Measurements from ENCODE around the gene CMYA5. TPM values are rescaled to one million over a fixed set of nuclear protein-coding genes. Genes with fewer than 3 reads are reported as not detected.
"Not testable (repeated sequence)": the region's sequence is repeated elsewhere in the genome, so short reads cannot be mapped to it uniquely, and the experiment has no call there.

Gene CMYA5
- total RNA-seq, 6 experiments from 2014 or later, result 0.31 to 0.87 (median 0.43) TPM

DNA sequence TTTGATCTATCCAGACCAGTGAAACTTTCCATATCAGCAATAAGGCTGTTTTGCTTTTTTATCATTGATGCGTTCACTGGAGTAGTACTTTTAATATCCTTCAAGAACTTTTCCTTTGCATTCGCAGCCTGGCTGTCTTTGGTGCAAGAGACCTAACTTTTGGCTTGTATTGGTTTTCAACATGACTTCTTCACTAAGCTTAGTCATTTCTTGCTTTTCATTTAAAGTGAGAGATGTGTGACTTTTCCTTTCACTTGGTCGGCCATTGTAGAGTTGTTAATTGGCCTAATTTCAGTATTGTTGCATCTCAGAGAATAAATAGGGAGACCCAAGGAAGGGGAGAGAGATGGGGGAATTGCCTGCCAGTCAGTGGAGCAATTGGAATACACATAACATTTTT lies 26.4 kb upstream of the CMYA5 start:
- H3K9me3 Mint-ChIP-seq, result no peaks in the 10 kb centered on the region
- TF ChIP-seq, protein P1, sequence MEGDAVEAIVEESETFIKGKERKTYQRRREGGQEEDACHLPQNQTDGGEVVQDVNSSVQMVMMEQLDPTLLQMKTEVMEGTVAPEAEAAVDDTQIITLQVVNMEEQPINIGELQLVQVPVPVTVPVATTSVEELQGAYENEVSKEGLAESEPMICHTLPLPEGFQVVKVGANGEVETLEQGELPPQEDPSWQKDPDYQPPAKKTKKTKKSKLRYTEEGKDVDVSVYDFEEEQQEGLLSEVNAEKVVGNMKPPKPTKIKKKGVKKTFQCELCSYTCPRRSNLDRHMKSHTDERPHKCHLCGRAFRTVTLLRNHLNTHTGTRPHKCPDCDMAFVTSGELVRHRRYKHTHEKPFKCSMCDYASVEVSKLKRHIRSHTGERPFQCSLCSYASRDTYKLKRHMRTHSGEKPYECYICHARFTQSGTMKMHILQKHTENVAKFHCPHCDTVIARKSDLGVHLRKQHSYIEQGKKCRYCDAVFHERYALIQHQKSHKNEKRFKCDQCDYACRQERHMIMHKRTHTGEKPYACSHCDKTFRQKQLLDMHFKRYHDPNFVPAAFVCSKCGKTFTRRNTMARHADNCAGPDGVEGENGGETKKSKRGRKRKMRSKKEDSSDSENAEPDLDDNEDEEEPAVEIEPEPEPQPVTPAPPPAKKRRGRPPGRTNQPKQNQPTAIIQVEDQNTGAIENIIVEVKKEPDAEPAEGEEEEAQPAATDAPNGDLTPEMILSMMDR (IDR thresholded peaks at IDR 0.05), result no peak
- H3K4me3 Mint-ChIP-seq, result no peak overlapping the region

DNA sequence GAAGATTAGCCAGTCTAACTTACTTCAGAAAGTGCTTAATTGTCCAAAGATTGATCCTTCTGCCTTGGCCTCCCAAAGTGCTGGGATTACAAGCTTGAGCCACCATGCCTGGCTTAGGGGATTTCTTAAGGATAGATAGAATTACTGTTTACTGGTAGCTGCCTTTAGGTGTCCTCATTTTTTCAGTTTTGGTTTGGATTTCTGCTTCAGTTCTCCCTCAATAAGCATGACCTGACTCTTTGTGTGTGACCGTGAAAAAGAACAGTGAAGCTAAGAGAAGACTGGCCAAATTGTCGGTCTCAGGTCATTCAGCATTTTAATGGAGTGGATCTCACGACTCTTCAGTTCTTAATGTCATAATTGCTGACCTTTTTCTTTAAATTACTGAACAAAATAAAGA lies 22.9 kb upstream of the CMYA5 start:
- Mint-ChIP-seq H3K9me3 (no peaks in the 10 kb centered on the region), H3K27me3 (ENCODE audit: insufficient read depth) (no peaks in the 10 kb centered on the region), H3K4me3 (no peak overlapping the region), H3K27ac (no peak overlapping the region), H3K4me1 (ENCODE audit: low read depth) (no peaks in the 10 kb centered on the region), H3K36me3 (ENCODE audit: low read depth) (peaks cover 23% of the 10 kb centered on the region)
- TF ChIP-seq, protein P1 (IDR thresholded peaks at IDR 0.05), result no peak
- no peak for DNase-seq

More for the DNA sequence above, 26.4 kb upstream of the CMYA5 start:
- H3K36me3 Mint-ChIP-seq (ENCODE audit: low read depth), result peaks cover 21% of the 10 kb centered on the region
- H3K4me1 Mint-ChIP-seq (ENCODE audit: low read depth), result no peaks in the 10 kb centered on the region
- no peak overlapping the region for H3K27ac Mint-ChIP-seq
- no peaks in the 10 kb centered on the region for H3K27me3 Mint-ChIP-seq (ENCODE audit: insufficient read depth)
- no peak for DNase-seq

DNA sequence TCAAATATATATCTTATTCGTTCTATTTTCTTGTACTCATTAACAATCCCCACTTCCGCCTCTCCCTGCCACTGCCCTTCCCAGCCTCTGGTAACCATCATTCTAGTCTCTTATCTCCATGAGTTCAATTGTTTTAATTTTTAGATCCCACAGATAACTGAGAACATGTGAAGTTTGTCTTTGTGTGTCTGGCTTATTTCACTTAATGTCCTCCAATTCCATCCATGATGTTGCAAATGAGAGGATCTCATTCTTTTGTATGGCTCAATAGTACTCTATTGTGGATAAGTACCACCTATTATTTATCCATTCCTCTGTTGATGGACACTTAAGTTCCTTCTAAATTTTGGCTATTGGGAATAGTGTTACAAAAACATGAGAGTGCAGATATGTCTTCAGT lies 17.2 kb upstream of the CMYA5 start:
- H3K36me3 Mint-ChIP-seq (ENCODE audit: low read depth), result peaks cover 21% of the 10 kb centered on the region
- H3K27me3 Mint-ChIP-seq (ENCODE audit: insufficient read depth), result no peaks in the 10 kb centered on the region; the same call in 1 of the 2 replicates
- no peak for DNase-seq
- H3K9me3 Mint-ChIP-seq, result no peaks in the 10 kb centered on the region
- H3K27ac Mint-ChIP-seq, result no peak overlapping the region
- no peaks in the 10 kb centered on the region for H3K4me1 Mint-ChIP-seq (ENCODE audit: low read depth)
- TF ChIP-seq, protein P1 (IDR thresholded peaks at IDR 0.05), result no peak
- H3K4me3 Mint-ChIP-seq, result no peak overlapping the region

DNA sequence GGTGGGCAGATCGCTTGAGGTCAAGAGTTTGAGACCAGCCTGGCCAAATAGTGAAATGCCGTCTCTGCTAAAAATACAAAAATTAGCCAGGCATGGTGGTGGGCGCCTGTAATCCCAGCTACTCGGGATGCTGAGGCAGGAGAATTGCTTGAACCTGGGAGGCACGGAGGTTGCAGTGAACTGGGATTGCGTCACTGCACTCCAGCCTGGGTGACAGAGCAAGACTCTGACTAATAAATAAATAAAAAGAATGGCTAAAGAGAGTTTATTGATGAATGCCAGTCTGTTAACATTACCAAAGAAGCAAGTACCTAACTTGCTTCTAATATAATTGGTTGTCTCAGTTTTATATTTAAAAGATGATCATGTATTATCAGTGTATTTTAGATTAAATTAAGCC lies 13.3 kb upstream of the CMYA5 start:
- not testable (repeated sequence) for H3K4me1 Mint-ChIP-seq (ENCODE audit: low read depth); H3K27me3 Mint-ChIP-seq (ENCODE audit: insufficient read depth); H3K9me3 Mint-ChIP-seq; H3K4me3 Mint-ChIP-seq; DNase-seq; H3K27ac Mint-ChIP-seq
- H3K36me3 Mint-ChIP-seq (ENCODE audit: low read depth), result peaks cover 18% of the 10 kb centered on the region

DNA sequence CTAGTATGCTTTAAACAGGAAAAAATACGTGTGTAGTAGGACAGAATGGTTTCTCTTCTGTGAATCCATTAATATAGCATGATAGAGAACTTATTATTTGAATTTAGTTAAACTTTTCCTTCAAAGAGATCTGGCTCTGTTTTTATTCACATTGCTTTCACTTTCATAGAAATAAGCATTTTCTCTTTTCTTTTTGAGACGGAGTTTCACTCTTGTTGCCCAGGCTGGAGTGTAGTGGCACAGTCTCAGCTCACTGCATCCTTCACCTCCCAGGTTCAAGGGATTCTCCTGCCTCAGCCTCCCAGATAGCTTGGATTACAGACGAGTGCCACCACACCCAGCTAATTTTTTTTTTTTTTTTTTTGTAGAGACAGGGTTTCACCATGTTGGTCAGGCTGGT lies 7.5 kb upstream of the CMYA5 start:
- not testable (repeated sequence) for H3K27ac Mint-ChIP-seq; DNase-seq; H3K9me3 Mint-ChIP-seq; H3K27me3 Mint-ChIP-seq (ENCODE audit: insufficient read depth); H3K4me3 Mint-ChIP-seq
- H3K4me1 Mint-ChIP-seq (ENCODE audit: low read depth), result peaks cover 24% of the 10 kb centered on the region
- peaks cover 21% of the 10 kb centered on the region for H3K36me3 Mint-ChIP-seq (ENCODE audit: low read depth)

DNA sequence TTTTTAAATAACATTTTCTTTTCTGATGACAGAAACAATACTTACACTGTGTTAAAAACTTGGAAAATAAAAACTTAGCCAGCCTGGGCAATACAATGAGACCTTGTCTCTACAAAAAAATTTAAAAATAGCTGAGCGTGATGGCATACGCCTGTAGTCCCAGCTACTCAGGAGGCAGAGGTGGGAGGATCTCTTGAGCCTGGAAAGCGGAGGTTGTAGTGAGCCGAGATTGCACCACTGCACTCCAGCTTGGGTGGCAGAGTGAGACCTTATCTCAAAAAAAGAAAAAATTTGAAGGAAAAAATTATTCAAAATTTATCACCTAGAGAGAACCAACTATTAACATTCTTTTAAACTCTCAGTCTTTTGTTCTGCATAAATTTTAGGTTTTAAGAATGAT lies 4.9 kb upstream of the CMYA5 start:
- no peak overlapping the region for H3K27ac Mint-ChIP-seq
- DNase-seq, result no peak
- no peaks in the 10 kb centered on the region for H3K9me3 Mint-ChIP-seq
- no peak overlapping the region for H3K4me3 Mint-ChIP-seq
- TF ChIP-seq, protein P1 (IDR thresholded peaks at IDR 0.05), result no peak
- H3K36me3 Mint-ChIP-seq (ENCODE audit: low read depth), result peaks cover 32% of the 10 kb centered on the region
- H3K27me3 Mint-ChIP-seq (ENCODE audit: insufficient read depth), result no peaks in the 10 kb centered on the region
- H3K4me1 Mint-ChIP-seq (ENCODE audit: low read depth), result peaks cover 45% of the 10 kb centered on the region

DNA sequence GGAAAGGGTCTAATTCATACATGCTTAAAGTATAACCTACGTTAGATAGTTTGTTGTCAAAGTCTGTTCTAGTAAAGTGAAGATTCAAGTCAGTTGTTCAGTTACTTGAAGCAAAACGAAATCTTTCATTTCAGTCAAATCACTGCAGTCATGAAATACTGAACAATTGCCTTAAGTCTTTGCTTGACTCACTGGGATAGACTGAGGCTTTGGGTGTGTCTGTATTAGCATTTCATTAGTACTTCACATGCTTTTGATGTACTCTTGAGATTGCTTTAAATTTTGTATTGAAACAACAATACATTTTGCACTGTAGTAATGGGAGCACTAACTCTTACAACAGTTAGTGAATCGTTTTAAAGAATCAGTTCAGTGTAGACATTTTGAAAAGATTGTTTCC lies 4.0 kb upstream of the CMYA5 start:
- TF ChIP-seq, protein P1 (IDR thresholded peaks at IDR 0.05), result no peak
- Mint-ChIP-seq H3K27me3 (ENCODE audit: insufficient read depth) (no peaks in the 10 kb centered on the region), H3K36me3 (ENCODE audit: low read depth) (peaks cover 32% of the 10 kb centered on the region), H3K4me3 (peak overlapping the region; percentile 46; the same call in 1 of the 2 replicates), H3K9me3 (no peaks in the 10 kb centered on the region), H3K4me1 (ENCODE audit: low read depth) (peaks cover 54% of the 10 kb centered on the region), H3K27ac (peak overlapping the region; percentile 52; the same call in 1 of the 2 replicates)
- no peak for DNase-seq

Measured in HFFc6 (cell line).